ENCODE results near the gene RRP12.

DNA sequence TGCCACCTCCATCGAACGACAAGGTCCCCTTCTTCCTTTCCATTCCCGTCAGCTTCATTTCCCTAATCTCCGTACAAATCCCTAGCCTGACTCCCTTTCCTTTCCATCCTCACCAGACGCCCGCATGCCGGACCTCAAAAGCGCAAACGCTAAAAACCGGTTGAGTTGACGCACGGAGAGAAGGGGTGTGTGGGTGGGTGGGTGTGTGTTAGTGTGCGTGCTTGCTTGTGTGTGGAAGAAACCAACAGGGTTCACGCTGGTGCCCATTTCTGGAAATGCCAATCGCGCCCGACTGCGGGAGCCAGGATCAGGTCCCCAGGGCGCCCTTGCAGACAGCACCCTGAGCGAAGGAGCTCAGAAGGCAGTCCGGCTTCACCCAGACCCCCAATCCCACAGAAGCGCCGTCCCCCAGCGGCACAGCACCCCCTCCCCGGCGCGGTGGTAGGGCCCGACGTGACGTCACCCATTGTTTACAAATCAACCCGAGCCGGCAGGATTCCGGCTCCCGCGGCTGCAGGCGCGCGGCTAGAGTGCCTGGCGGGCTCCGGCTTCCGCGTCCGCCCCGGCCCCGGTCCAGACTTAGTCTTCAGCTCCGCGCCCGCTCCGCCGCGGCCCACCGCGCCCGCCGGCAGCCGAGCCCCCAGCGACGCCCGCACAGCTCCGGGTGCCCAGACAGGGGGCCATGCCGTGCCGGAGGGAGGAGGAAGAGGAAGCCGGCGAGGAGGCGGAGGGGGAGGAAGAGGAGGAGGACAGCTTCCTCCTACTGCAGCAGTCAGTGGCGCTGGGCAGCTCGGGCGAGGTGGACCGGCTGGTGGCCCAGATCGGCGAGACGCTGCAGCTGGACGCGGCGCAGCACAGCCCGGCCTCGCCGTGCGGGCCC is 82.1 kb downstream of the RRP12 start, which contains the start of gene FRAT1:
- TF ChIP-seq POLR2A (IDR thresholded peaks at IDR 0.05; ENCODE audit: low read length) (peak; percentile 81), GATA1 (IDR thresholded peaks at IDR 0.05; ENCODE audit: low read depth, low read length) (no peak)
